GM10248 (cell line): Measurements from ENCODE around the gene DBF4.
"Not testable (repeated sequence)": the region's sequence is repeated elsewhere in the genome, so short reads cannot be mapped to it uniquely, and the experiment has no call there.

Experiments
- CTCF ChIA-PET: fragments of 300-600 bp; sonication (Branson Sonifier 250); formaldehyde crosslinking; extraction: SDS; loops from one replicate; lab custom pipeline; 2021; ENCODE audit warnings: antibody characterized with exemption; lab: Yijun Ruan, JAX
- POLR2A ChIA-PET: fragments of 350-650 bp; sonication (Branson Sonifier 250); formaldehyde crosslinking; extraction: SDS; loops from one replicate; lab custom pipeline; 2020; ENCODE audit warnings: antibody characterized with exemption; lab: Yijun Ruan, JAX
- DNase-seq: peaks from one replicate; pipeline ENCODE4 v3.0.0; 2012; ENCODE audit errors: extremely low spot score
- TF ChIP-seq, protein P1 (sequence below): IDR thresholded peaks from 2 replicates; pipeline ENCODE4 v1.5.1; 2012; ENCODE audit warnings: mild to moderate bottlenecking, low read depth; ENCODE audit errors: extremely low read depth, missing control alignments, control extremely low read depth

The DBF4 gene

DNA sequence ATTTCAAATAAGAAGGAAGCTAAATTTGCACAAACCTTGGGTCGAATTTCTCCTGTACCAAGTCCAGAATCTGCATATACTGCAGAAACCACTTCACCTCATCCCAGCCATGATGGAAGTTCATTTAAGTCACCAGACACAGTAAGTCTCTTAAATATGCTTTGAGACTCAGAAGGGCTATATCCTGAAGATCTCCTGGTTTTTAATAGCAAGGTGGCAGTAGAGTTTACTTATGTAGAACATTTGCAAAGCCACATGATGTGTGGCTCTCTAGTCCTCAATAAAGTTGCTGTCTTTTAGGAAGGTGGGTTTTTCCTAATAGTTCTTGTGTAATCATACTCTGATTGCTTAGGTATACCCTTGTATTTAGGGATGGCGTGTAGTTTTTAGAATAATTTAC is 8.7 kb downstream of the DBF4 start:
- DNase-seq: no peak
- CTCF ChIA-PET: interaction anchor here (1.3 to 4.5 kb wide), 3 partner anchors 21 to 379 kb away, joined by 3 to 26 read pairs (median 4); no protein-coding TSS in a partner anchor
- POLR2A ChIA-PET: no interaction called here
- TF ChIP-seq, protein P1, sequence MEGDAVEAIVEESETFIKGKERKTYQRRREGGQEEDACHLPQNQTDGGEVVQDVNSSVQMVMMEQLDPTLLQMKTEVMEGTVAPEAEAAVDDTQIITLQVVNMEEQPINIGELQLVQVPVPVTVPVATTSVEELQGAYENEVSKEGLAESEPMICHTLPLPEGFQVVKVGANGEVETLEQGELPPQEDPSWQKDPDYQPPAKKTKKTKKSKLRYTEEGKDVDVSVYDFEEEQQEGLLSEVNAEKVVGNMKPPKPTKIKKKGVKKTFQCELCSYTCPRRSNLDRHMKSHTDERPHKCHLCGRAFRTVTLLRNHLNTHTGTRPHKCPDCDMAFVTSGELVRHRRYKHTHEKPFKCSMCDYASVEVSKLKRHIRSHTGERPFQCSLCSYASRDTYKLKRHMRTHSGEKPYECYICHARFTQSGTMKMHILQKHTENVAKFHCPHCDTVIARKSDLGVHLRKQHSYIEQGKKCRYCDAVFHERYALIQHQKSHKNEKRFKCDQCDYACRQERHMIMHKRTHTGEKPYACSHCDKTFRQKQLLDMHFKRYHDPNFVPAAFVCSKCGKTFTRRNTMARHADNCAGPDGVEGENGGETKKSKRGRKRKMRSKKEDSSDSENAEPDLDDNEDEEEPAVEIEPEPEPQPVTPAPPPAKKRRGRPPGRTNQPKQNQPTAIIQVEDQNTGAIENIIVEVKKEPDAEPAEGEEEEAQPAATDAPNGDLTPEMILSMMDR: no peak

DNA sequence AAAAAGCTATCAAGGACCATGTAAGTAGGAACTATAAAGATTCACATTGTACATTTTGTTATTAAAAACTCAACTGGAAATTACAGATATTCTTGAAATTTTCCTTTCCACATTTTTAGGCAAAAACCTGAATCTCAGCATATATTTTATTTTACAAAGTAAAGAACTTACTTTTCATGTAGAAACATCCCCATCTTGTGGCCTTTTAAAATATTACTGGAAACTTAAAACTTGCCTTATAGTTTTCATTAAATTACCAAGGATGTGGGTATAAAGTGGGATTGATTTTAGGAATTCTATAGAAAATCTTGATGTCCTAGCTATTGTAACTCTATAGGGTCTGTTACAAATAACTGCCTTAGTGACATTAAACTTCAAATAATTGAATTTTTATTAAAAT is 10.6 kb downstream of the DBF4 start:
- POLR2A ChIA-PET: no interaction called here
- CTCF ChIA-PET: interaction anchor here (1.0 to 4.5 kb wide), 13 partner anchors 8 to 574 kb away, joined by 3 to 26 read pairs (median 4); partner anchors contain the start of genes ABCB1 and ADAM22
- no peak for DNase-seq
- TF ChIP-seq, protein P1: peak; percentile 38

DNA sequence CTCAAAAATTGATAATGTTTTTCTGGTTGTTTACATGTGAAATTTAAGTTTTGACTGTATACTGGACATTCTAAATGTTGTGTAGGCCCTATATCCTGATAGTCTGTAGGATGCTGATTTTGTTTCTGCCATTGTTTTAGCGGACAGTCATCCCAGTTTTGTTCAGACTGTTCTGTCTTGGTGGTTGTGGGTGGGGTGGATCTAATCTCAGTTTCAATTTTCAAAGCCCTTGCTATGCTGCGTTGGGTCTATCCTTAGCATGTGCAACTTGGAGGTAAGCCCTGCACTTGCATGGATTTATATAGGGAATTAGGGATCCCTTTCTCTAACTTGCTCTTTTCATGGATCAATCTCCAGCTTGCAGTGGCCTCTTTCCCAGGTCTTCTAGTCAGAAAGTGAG is 19.1 kb downstream of the DBF4 start:
- no peak for DNase-seq
- ChIA-PET CTCF (interaction anchor here (1.4 to 1.9 kb wide), 3 partner anchors 9 to 48 kb away, joined by 3 to 4 read pairs (median 4); no protein-coding TSS in a partner anchor), POLR2A (no interaction called here)
- TF ChIP-seq, protein P1: no peak

DNA sequence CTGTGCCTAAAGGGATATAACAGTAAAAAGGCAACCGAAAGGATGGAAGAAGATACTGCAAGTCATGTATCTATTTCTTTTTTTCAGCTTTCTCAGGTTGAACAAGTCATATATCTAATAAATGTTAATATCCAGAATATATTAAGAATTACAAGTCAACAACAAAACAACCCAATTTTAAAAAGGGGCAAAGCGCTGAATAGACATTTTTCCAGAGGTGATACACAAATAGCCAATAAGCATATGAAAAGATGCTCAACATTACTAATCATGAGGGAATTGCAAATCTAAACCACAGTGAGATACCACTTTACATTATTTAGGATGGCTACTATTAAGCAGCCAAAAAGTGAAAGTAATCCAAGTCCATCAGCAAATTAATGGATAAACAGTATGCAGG is 23.0 kb downstream of the DBF4 start:
- ChIA-PET POLR2A (no interaction called here), CTCF (interaction anchor here (1.6 kb wide), 1 partner anchor 11 kb away, joined by 4 read pairs; no protein-coding TSS in a partner anchor)

DNA sequence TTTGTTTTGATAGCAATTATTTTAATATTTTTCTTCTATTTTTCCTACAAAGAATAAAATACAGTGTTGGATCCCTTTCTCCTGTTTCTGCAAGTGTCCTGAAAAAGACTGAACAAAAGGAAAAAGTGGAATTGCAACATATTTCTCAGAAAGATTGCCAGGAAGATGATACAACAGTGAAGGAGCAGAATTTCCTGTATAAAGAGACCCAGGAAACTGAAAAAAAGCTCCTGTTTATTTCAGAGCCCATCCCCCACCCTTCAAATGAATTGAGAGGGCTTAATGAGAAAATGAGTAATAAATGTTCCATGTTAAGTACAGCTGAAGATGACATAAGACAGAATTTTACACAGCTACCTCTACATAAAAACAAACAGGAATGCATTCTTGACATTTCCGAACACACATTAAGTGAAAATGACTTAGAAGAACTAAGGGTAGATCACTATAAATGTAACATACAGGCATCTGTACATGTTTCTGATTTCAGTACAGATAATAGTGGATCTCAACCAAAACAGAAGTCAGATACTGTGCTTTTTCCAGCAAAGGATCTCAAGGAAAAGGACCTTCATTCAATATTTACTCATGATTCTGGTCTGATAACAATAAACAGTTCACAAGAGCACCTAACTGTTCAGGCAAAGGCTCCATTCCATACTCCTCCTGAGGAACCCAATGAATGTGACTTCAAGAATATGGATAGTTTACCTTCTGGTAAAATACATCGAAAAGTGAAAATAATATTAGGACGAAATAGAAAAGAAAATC is 31.0 kb downstream of the DBF4 start:
- POLR2A ChIA-PET, DNase-seq: not testable (repeated sequence)
- CTCF ChIA-PET: interaction anchor here (1.4 to 2.2 kb wide), 3 partner anchors 13 to 21 kb away, joined by 4 to 7 read pairs (median 5); no protein-coding TSS in a partner anchor

More for the DNA sequence above, 23.0 kb downstream of the DBF4 start:
- TF ChIP-seq, protein P1: no peak
- DNase-seq: no peak

DNA sequence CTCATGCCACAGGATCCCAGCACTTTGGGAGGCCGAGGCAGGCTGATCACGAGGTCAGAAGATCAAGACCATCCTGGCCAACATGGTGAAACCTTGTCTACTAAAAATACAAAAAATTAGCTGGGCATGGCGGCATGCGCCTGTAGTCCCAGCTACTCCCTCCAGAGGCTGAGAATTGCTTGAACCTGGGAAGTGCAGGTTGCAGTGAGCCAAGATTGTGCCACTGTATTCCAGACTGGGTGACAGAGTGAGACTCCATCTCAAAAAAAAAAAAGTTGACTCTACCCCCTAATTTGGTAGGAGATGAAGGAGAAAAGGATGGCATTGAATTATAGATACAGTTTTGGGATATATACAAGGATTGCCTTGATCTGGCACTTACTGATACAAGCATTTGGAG is 32.5 kb downstream of the DBF4 start:
- POLR2A ChIA-PET, CTCF ChIA-PET, DNase-seq: not testable (repeated sequence)

DNA sequence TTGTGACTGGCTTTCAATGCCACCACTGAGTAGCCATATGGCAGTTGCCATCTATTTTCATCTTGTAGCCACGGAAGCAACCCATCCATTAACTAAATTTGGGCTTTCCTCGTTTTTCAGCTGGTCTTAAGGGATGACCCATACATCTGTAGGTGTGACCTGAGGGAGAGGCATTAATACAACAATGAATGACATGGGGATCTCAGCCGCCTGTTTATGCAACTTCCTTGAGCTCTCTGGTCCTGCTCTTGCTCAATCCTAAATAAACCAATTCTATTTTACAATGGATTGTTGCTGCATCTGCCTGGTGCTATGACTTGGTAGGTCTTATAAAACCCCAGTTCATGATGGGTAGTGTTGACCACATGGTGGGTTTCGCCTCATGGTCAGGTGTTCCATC is 35.8 kb downstream of the DBF4 start:
- CTCF ChIA-PET: interaction anchor here (1.3 to 2.3 kb wide), 2 partner anchors 8 to 11 kb away, joined by 3 to 11 read pairs; no protein-coding TSS in a partner anchor
- TF ChIP-seq, protein P1: no peak
- POLR2A ChIA-PET: interaction anchor here (0.5 kb wide), 1 partner anchor 32 kb away, joined by 3 read pairs; no protein-coding TSS in a partner anchor
- DNase-seq: no peak
